Measurements from ENCODE around the gene TRAPPC11. TPM values are rescaled to one million over a fixed set of nuclear protein-coding genes. Genes with fewer than 3 reads are reported as not detected.
A peak's percentile ranks its signal among the peaks of the same experiment; 100 is the strongest.

The TRAPPC11 gene
- total and polyA plus RNA-seq, 2 of the 13 experiments (the other 11 are each of a cell fraction or from before 2014, with no cell fraction given), result 18.0 to 23.2 TPM

- no peak for TF ChIP-seq HOMEZ (CRISPR knock-in tag; IDR thresholded peaks at IDR 0.05; ENCODE audit: low read depth)
- TF ChIP-seq ZNF83 (CRISPR knock-in tag; IDR thresholded peaks at IDR 0.05; ENCODE audit: borderline replicate concordance), result no peak
- TF ChIP-seq SIX1 (CRISPR knock-in tag; IDR thresholded peaks at IDR 0.05; ENCODE audit: borderline replicate concordance), result no peak
- TF ChIP-seq ZNF770 (CRISPR knock-in tag; IDR thresholded peaks at IDR 0.05), result peak; percentile 81
- TF ChIP-seq HDAC1 (CRISPR knock-in tag; IDR thresholded peaks at IDR 0.05), result 0 out of 2 replicates have a peak, but pooled peaks have one; percentile 8
- TF ChIP-seq NR1H2 (CRISPR knock-in tag; IDR thresholded peaks at IDR 0.05; ENCODE audit: borderline replicate concordance, low read depth), result no peak
- no peak for TF ChIP-seq ZMYM4 (CRISPR knock-in tag; IDR thresholded peaks at IDR 0.05)
- no peak for TF ChIP-seq ZSCAN31 (CRISPR knock-in tag; IDR thresholded peaks at IDR 0.05; ENCODE audit: low read depth)
- TF ChIP-seq ZFP36 (IDR thresholded peaks at IDR 0.05; ENCODE audit: borderline replicate concordance, low read depth, low read length, partially characterized antibody), result no peak
- peak; percentile 59 for TF ChIP-seq HNF4A (CRISPR knock-in tag; IDR thresholded peaks at IDR 0.05)
- TF ChIP-seq NR3C1 (CRISPR knock-in tag; IDR thresholded peaks at IDR 0.05), result no peak
- TF ChIP-seq ZNF644 (CRISPR knock-in tag; IDR thresholded peaks at IDR 0.05; ENCODE audit: low read depth), result 0 out of 2 replicates have a peak, but pooled peaks have one; percentile 25
- TF ChIP-seq ZNF224 (CRISPR knock-in tag; IDR thresholded peaks at IDR 0.05), result no peak
- TF ChIP-seq ZNF790 (CRISPR knock-in tag; IDR thresholded peaks at IDR 0.05; ENCODE audit: borderline replicate concordance), result no peak
- no peak for TF ChIP-seq GATAD1 (CRISPR knock-in tag; IDR thresholded peaks at IDR 0.05)
- TF ChIP-seq HMGXB3 (CRISPR knock-in tag; IDR thresholded peaks at IDR 0.05; ENCODE audit: borderline replicate concordance), result no peak
- no peak for TF ChIP-seq ZNF841 (CRISPR knock-in tag; IDR thresholded peaks at IDR 0.05; ENCODE audit: borderline replicate concordance)
Observed at GRCh38 chr4:183723561-183724228, 64.6 kb downstream of the TRAPPC11 start (continued).
